HG02571 (cell line): Measurements from ENCODE around the gene NHP2.
A peak's percentile ranks its signal among the peaks of the same experiment; 100 is the strongest.

Experiments
- ATAC-seq: cut with Tn5 transposase; IDR thresholded peaks from one replicate; pipeline ENCODE4 v1.9.1; 2021; ENCODE audit warnings: mild to moderate bottlenecking, moderate library complexity; ENCODE audit not compliant: unreplicated experiment

NHP2 gene

GRCh38 chr5:178177569-178177968, 23.9 kb upstream of the NHP2 start:
- ATAC-seq, result no peak

GRCh38 chr5:178176791-178177190, 23.1 kb upstream of the NHP2 start:
- no peak for ATAC-seq

GRCh38 chr5:178174456-178174855, 20.8 kb upstream of the NHP2 start:
- ATAC-seq, result no peak

- no peak for ATAC-seq
These were observed 16.8 kb upstream of the NHP2 start for GRCh38 chr5:178170455-178170854.

- no peak for ATAC-seq
These were observed 11.9 kb upstream of the NHP2 start for GRCh38 chr5:178165581-178165980.

GRCh38 chr5:178163772-178164735, 10.4 kb upstream of the NHP2 start:
- ATAC-seq, result peak; percentile 84

GRCh38 chr5:178162481-178162880, 8.8 kb upstream of the NHP2 start:
- no peak for ATAC-seq

- no peak for ATAC-seq
These were observed 6.5 kb upstream of the NHP2 start for GRCh38 chr5:178160176-178160575.

GRCh38 chr5:178155065-178155464, 1.4 kb upstream of the NHP2 start:
- no peak for ATAC-seq

GRCh38 chr5:178152491-178153444, 917 bp downstream of the NHP2 start:
- ATAC-seq, result no peak

GRCh38 chr5:178150977-178151734, 2.5 kb downstream of the NHP2 start:
- ATAC-seq, result no peak

GRCh38 chr5:178149199-178149932, 4.3 kb downstream of the NHP2 start:
- no peak for ATAC-seq

GRCh38 chr5:178147406-178147805, 6.3 kb downstream of the NHP2 start:
- ATAC-seq, result no peak

GRCh38 chr5:178145965-178146820, 7.5 kb downstream of the NHP2 start:
- ATAC-seq, result peak; percentile 68

GRCh38 chr5:178143901-178144300, 9.8 kb downstream of the NHP2 start:
- ATAC-seq, result no peak

- no peak for ATAC-seq
These were observed 10.4 kb downstream of the NHP2 start for GRCh38 chr5:178143246-178143645.

- no peak for ATAC-seq
These were observed 11.0 kb downstream of the NHP2 start for GRCh38 chr5:178142642-178143041.

- no peak for ATAC-seq
These were observed 12.1 kb downstream of the NHP2 start for GRCh38 chr5:178141550-178141949.

GRCh38 chr5:178137991-178138390, 15.7 kb downstream of the NHP2 start:
- ATAC-seq, result no peak
